Measurements from ENCODE around the gene ZNF804B. TPM values are rescaled to one million over a fixed set of nuclear protein-coding genes. Genes with fewer than 3 reads are reported as not detected.

Gene ZNF804B
- total and polyA plus RNA-seq, 9 of the 15 experiments (the other 6 are each of a cell fraction or from before 2014, with no cell fraction given): 0.04 to 0.22 (median 0.09) TPM; not detected in 6

GRCh38 chr7:88859288-88859687, 99.8 kb downstream of the ZNF804B start (continued):
- TF ChIP-seq BCLAF1 (IDR thresholded peaks at IDR 0.05; ENCODE audit: borderline replicate concordance in 1 of 2, control insufficient read depth in 1 of 2, low read depth in 2 of 2, low read length in 1 of 2) (no peak), HMGXB4 (CRISPR knock-in tag; IDR thresholded peaks at IDR 0.05) (no peak)

GRCh38 chr7:88866265-88866863, 106.9 kb downstream of the ZNF804B start:
- H3K9ac ChIP-seq (ENCODE audit: insufficient read depth in 1 of 2, low read depth in 2 of 2, low read length in 2 of 2): no peak overlapping the region
- ATAC-seq: no peak
- TF ChIP-seq STAT6 (CRISPR knock-in tag; IDR thresholded peaks at IDR 0.05) (no peak), EGR1 (conservative IDR thresholded peaks at IDR 0.05) (no peak), BRF2 (IDR thresholded peaks at IDR 0.05; ENCODE audit: borderline replicate concordance, insufficient read depth, insufficient read length) (no peak), HBP1 (CRISPR knock-in tag; IDR thresholded peaks at IDR 0.05) (no peak), ZNF75A (CRISPR knock-in tag; IDR thresholded peaks at IDR 0.05) (no peak), TAF15 (IDR thresholded peaks at IDR 0.05; ENCODE audit: low read depth, low read length) (no peak)

More at GRCh38 chr7:88866265-88866863, 106.9 kb downstream of the ZNF804B start:
- no peaks in the 10 kb centered on the region for H3K36me3 ChIP-seq (ENCODE audit: control insufficient read depth, insufficient read depth, low read length)
- no TSS peak for BruUV-seq (replicated peaks)
- no peaks in the 10 kb centered on the region for H3K9me3 ChIP-seq (replicated peaks; ENCODE audit: control insufficient read depth, insufficient read depth, low read depth, low read length)
- 0% methylated on average over 2 of the region's 2 CpGs for WGBS (ENCODE audit: insufficient coverage, low coverage, missing lambda C conversion rate)
- FAIRE-seq (no peak), DNase-seq (ENCODE audit: extremely low read depth in 1 of 4, low spot score in 3 of 4) (no peak)
- H3K27ac ChIP-seq (ENCODE audit: extremely low read depth, low read depth, low read length): no peak overlapping the region
- no peak overlapping the region for H3K4me3 ChIP-seq
- no peaks in the 10 kb centered on the region for H4K20me1 ChIP-seq (replicated peaks; ENCODE audit: control insufficient read depth, insufficient read depth, low read length)
- no peaks in the 10 kb centered on the region for H3K79me2 ChIP-seq (ENCODE audit: control insufficient read depth, insufficient read depth, low read length)
- intact Hi-C loops (cut with micrococcal nuclease): no loop called here
- no peaks in the 10 kb centered on the region for H3K27me3 ChIP-seq (ENCODE audit: control insufficient read depth in 2 of 2, insufficient read depth in 2 of 2, low read length in 2 of 2)
- H2AFZ ChIP-seq (ENCODE audit: low read depth, low read length): no peak overlapping the region
- H3K4me1 ChIP-seq (replicated peaks in 1 of 2; ENCODE audit: control insufficient read depth in 2 of 2, insufficient read depth in 2 of 2, low read length in 2 of 2): no peaks in the 10 kb centered on the region
- no peaks in the 10 kb centered on the region for H3K9me1 ChIP-seq (ENCODE audit: control insufficient read depth, insufficient read depth, low read length)
- POLR2A ChIA-PET: no interaction called here
- in situ Hi-C loops (cut with MboI): no loop called here
- no peak overlapping the region for H3K4me2 ChIP-seq (ENCODE audit: insufficient read depth, low read length)
- CTCF ChIA-PET (ENCODE audit: low intra/inter-chr PET ratio): no interaction called here

Data from K562 (cell line).